RPMI7951 (cell line): ENCODE results near the gene RNU6-9. TPM values are rescaled to one million over a fixed set of nuclear protein-coding genes. Genes with fewer than 3 reads are reported as not detected.

Experiments
- DNase-seq: peaks from one replicate; pipeline ENCODE4 v3.0.0-alpha.2; 2012; ENCODE audit warnings: low read depth
- total RNA-seq: library from RNA; depleted of rRNA; stranded (reverse); fragments of >200 nt; shearing (Covaris generic); gene quantifications from 2 replicates; pipeline ENCODE4 v1.2.3, GENCODE V29; 2014; rRNA removed

Gene RNU6-9
- total RNA-seq, 1 experiment from 2014 or later = not detected

GRCh38 chr19:934197-934840 is 41.0 kb downstream of the RNU6-9 start:
- DNase-seq = no peak

- DNase-seq = peak; percentile 89
These were observed 41.7 kb downstream of the RNU6-9 start for GRCh38 chr19:934865-935479.

GRCh38 chr19:936175-936546 is 42.9 kb downstream of the RNU6-9 start:
- DNase-seq = no peak

- DNase-seq = no peak
These were observed 44.0 kb downstream of the RNU6-9 start for GRCh38 chr19:937259-937694.

- no peak for DNase-seq
These were observed 45.1 kb downstream of the RNU6-9 start for GRCh38 chr19:938233-938923.

- DNase-seq = no peak
These were observed 46.2 kb downstream of the RNU6-9 start for GRCh38 chr19:939439-939838.

GRCh38 chr19:939922-940321 is 46.6 kb downstream of the RNU6-9 start:
- no peak for DNase-seq

- DNase-seq = peak; percentile 96
These were observed 47.5 kb downstream of the RNU6-9 start for GRCh38 chr19:940591-941291.

GRCh38 chr19:941292-942132 is 48.2 kb downstream of the RNU6-9 start:
- DNase-seq = no peak

GRCh38 chr19:942133-942645 is 48.9 kb downstream of the RNU6-9 start:
- no peak for DNase-seq

Other genes with a start within 250 kb of the RNU6-9 start
- gene RNF126, start 230.3 kb upstream of the RNU6-9 start, total RNA-seq = 29.3 and 48.7 TPM in 2 replicates
- 4.4 and 19.8 TPM in 2 replicates for gene FSTL3, start 217.1 kb upstream of the RNU6-9 start, total RNA-seq
- not detected in 2 replicates for gene PRSS57, start 198.0 kb upstream of the RNU6-9 start, total RNA-seq
- 0.10 TPM in 1 of 2 replicates, not detected in the other for gene PALM, start 184.5 kb upstream of the RNU6-9 start, total RNA-seq
- not detected in 2 replicates for gene MISP, start 142.4 kb upstream of the RNU6-9 start, total RNA-seq
- 112 and 121 TPM in 2 replicates for gene PTBP1, start 96.0 kb upstream of the RNU6-9 start, total RNA-seq
- gene PLPPR3, start 71.5 kb upstream of the RNU6-9 start, total RNA-seq = not detected in 2 replicates
- gene AZU1, start 65.6 kb upstream of the RNU6-9 start, total RNA-seq = not detected in 2 replicates
- gene PRTN3, start 52.5 kb upstream of the RNU6-9 start, total RNA-seq = not detected in 2 replicates
- gene ELANE, start 41.2 kb upstream of the RNU6-9 start, total RNA-seq = not detected in 2 replicates
- gene CFD, start 33.8 kb upstream of the RNU6-9 start, total RNA-seq = 0.29 and 0.60 TPM in 2 replicates
- gene MED16, start 297 bp upstream of the RNU6-9 start, total RNA-seq = 15.1 and 16.5 TPM in 2 replicates
- gene R3HDM4, start 19.7 kb downstream of the RNU6-9 start, total RNA-seq = 19.7 and 29.3 TPM in 2 replicates
- not detected in 2 replicates for gene KISS1R, start 23.8 kb downstream of the RNU6-9 start, total RNA-seq
- 5.3 and 5.6 TPM in 2 replicates for gene ARID3A, start 32.6 kb downstream of the RNU6-9 start, total RNA-seq
- gene WDR18, start 90.9 kb downstream of the RNU6-9 start, total RNA-seq = 47.7 and 67.0 TPM in 2 replicates
- 0.20 and 0.24 TPM in 2 replicates for gene GRIN3B, start 106.9 kb downstream of the RNU6-9 start, total RNA-seq
- 46.9 and 58.0 TPM in 2 replicates for gene TMEM259, start 127.6 kb downstream of the RNU6-9 start, total RNA-seq
- gene RNU6-2, start 128.0 kb downstream of the RNU6-9 start, total RNA-seq = not detected in 2 replicates
- 179 and 199 TPM in 2 replicates for gene CNN2, start 133.1 kb downstream of the RNU6-9 start, total RNA-seq
- gene ABCA7, start 146.6 kb downstream of the RNU6-9 start, total RNA-seq = 1.5 and 3.4 TPM in 2 replicates
- 0.98 and 1.3 TPM in 2 replicates for gene ARHGAP45, start 173.7 kb downstream of the RNU6-9 start, total RNA-seq
- 128 and 158 TPM in 2 replicates for gene POLR2E, start 201.9 kb downstream of the RNU6-9 start, total RNA-seq
- gene GPX4, start 210.5 kb downstream of the RNU6-9 start, total RNA-seq = 386 and 470 TPM in 2 replicates